Stimulated activated CD4-positive, alpha-beta T cell treated with anti-CD3 and anti-CD28 coated beads, Interleukin-1b, Interleukin-23, amount 100 ng/mL, for 4 hours (primary cell): ENCODE results near the gene RASA3.
"Not testable (repeated sequence)": the region's sequence is repeated elsewhere in the genome, so short reads cannot be mapped to it uniquely, and the experiment has no call there.

Source experiments
- DNase-seq, 2 donors: peaks; one replicate each; pipeline ENCODE4 v3.0.0-alpha.2; 2020; ENCODE audit warnings: low read depth in 2 of 2

RASA3 gene

GRCh38 chr13:114020750-114021463 is 111.5 kb downstream of the RASA3 start:
- no peak for DNase-seq

DNA sequence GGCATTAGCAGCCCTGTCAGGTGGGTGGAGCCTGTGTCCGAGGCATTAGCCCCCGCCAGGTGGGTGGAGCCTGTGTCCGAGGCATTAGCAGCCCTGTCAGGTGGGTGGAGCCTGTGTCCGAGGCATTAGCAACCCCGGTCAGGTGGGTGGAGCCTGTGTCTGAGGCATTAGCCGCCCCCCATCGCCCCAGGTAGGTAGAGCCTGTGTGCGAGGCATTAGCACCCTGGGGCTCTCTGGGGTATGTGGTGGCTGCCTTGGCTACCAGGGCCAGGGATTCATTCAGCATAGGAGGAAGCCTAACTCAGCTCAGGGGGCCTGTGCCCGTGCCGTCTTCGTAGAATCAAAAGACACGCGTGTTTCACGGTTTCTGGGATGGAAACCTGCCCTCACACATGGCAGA is 112.3 kb downstream of the RASA3 start:
- DNase-seq, result not testable (repeated sequence)

GRCh38 chr13:114019367-114019766 is 113.1 kb downstream of the RASA3 start:
- DNase-seq, result peak; percentile 14 to 45

- DNase-seq, result no peak
Observed at GRCh38 chr13:114018461-114019055, 113.9 kb downstream of the RASA3 start.

GRCh38 chr13:114017966-114018365 is 114.5 kb downstream of the RASA3 start:
- no peak for DNase-seq

GRCh38 chr13:114017028-114017630 is 115.3 kb downstream of the RASA3 start:
- DNase-seq, result no peak

- no peak for DNase-seq
Observed at GRCh38 chr13:114016321-114017027, 115.9 kb downstream of the RASA3 start.

GRCh38 chr13:114015969-114016295 is 116.5 kb downstream of the RASA3 start:
- DNase-seq, result no peak

GRCh38 chr13:114015111-114015968 is 117.1 kb downstream of the RASA3 start:
- no peak for DNase-seq

- DNase-seq, result no peak
Observed at GRCh38 chr13:114013952-114014629, 118.3 kb downstream of the RASA3 start.

DNA sequence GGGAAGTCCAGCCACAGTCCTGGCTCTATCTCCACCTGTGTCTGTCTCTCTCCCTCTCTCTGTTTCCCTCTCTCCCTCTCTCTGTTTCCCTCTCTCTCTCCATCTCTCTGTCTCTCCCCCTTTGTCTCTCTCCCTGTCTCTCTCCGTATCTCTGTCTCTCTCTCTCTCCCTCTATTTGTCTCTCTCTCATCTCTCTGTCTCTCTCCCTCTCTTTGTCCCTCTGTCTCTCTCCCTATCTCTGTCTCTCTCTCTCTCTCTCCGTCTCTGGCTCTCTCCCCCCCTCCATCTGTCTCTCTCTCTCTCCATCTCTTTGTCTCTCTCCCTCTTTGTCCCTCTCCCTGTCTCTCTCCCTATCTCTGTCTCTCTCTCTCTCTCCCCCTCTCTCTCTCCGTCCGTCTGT is 119.1 kb downstream of the RASA3 start:
- DNase-seq, result no peak

DNA sequence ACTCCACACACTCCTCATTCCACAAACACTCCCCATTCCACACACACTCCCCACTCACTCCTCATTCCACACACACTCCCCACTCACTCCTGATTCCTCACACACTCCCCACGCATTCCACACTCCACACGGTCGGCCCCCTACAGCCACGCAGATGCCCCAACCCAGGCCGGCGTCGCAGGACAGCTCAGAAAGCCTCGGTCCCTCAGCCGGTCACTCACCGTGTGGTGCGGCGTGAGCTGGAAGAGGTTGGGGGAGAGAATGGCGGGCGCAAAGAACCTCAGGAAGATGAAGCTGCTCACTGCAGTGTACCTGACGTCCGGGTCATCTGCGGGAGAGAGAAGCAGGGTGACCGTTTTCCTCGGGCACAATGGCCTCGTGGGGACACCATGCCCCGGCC is 119.5 kb downstream of the RASA3 start:
- no peak for DNase-seq

- no peak for DNase-seq
Observed at GRCh38 chr13:114012141-114012540, 120.3 kb downstream of the RASA3 start.

GRCh38 chr13:114011226-114011625 is 121.2 kb downstream of the RASA3 start:
- no peak for DNase-seq

- no peak for DNase-seq
Observed at GRCh38 chr13:114010401-114011101, 121.9 kb downstream of the RASA3 start.

GRCh38 chr13:114009590-114010400 is 122.6 kb downstream of the RASA3 start:
- DNase-seq, result no peak

- DNase-seq, result no peak
Observed at GRCh38 chr13:114008964-114009589, 123.3 kb downstream of the RASA3 start.

- no peak for DNase-seq
Observed at GRCh38 chr13:114007566-114007965, 124.9 kb downstream of the RASA3 start.

GRCh38 chr13:114005206-114005724 is 127.2 kb downstream of the RASA3 start:
- no peak for DNase-seq
